ENCODE results near the gene SLC4A2. TPM values are rescaled to one million over a fixed set of nuclear protein-coding genes. Genes with fewer than 3 reads are reported as not detected.

Gene SLC4A2
- total and polyA plus RNA-seq, 8 donors = 81.7 to 205 (median 104) TPM

- intact Hi-C loops (cut with DNase I) = no loop called here
These were observed 28.4 kb upstream of the SLC4A2 start for GRCh38 chr7:151031011-151031410.

GRCh38 chr7:151032936-151033863 lies 26.2 kb upstream of the SLC4A2 start:
- Histone ChIP-seq H3K36me3 (peaks cover 0 to 48% of the 10 kb centered on the region in 2 donors), H3K4me1 (peaks cover 0 to 11% of the 10 kb centered on the region in 2 donors), H3K9me3 (no peaks in the 10 kb centered on the region), H3K27me3 (no peaks in the 10 kb centered on the region), H3K4me3 (no peak overlapping the region), H3K27ac (no peak overlapping the region)
- no peak for ATAC-seq
- TF ChIP-seq CTCF (IDR thresholded peaks at IDR 0.05) = no peak
- intact Hi-C loops (cut with DNase I) = no loop called here
- DNase-seq = no peak

More at GRCh38 chr7:151031011-151031410, 28.4 kb upstream of the SLC4A2 start:
- Histone ChIP-seq H3K4me1 (peaks cover 8 to 11% of the 10 kb centered on the region in 2 donors), H3K27ac (no peak overlapping the region), H3K27me3 (no peaks in the 10 kb centered on the region), H3K4me3 (no peak overlapping the region), H3K36me3 (peaks cover 0 to 27% of the 10 kb centered on the region in 2 donors), H3K9me3 (no peaks in the 10 kb centered on the region)
- TF ChIP-seq CTCF (IDR thresholded peaks at IDR 0.05) = no peak
- no peak for ATAC-seq
- DNase-seq = no peak

- ATAC-seq = no peak
- intact Hi-C loops (cut with DNase I) = no loop called here
- no peak for DNase-seq
- no peak overlapping the region for H3K27ac ChIP-seq
- no peak overlapping the region for H3K4me3 ChIP-seq
- peaks cover 0 to 48% of the 10 kb centered on the region in 2 donors for H3K36me3 ChIP-seq
- H3K4me1 ChIP-seq = peaks cover 5 to 15% of the 10 kb centered on the region in 2 donors
- no peaks in the 10 kb centered on the region for H3K27me3 ChIP-seq
- no peak for TF ChIP-seq CTCF (IDR thresholded peaks at IDR 0.05)
- no peaks in the 10 kb centered on the region for H3K9me3 ChIP-seq
These were observed 25.5 kb upstream of the SLC4A2 start for GRCh38 chr7:151033864-151034249.

- no peaks in the 10 kb centered on the region for H3K27me3 ChIP-seq
- no peaks in the 10 kb centered on the region for H3K9me3 ChIP-seq
- ATAC-seq (no peak), DNase-seq (no peak)
- H3K36me3 ChIP-seq = peaks cover 0 to 48% of the 10 kb centered on the region in 2 donors
- intact Hi-C loops (cut with DNase I) = no loop called here
- peaks cover 11 to 15% of the 10 kb centered on the region in 2 donors for H3K4me1 ChIP-seq
- H3K27ac ChIP-seq = no peak overlapping the region
- no peak for TF ChIP-seq CTCF (IDR thresholded peaks at IDR 0.05)
- no peak overlapping the region for H3K4me3 ChIP-seq
These were observed 24.9 kb upstream of the SLC4A2 start for GRCh38 chr7:151034312-151035025.
